DOHH2 (cell line): ENCODE results near the gene GOSR2.
"Not testable (repeated sequence)": the region's sequence is repeated elsewhere in the genome, so short reads cannot be mapped to it uniquely, and the experiment has no call there.

ENCODE experiments used
- H3F3A ChIP-seq: fragments of 200-600 bp; sonication (generic), shearing (Covaris generic); 2 replicates; pipeline ENCODE4 v1.6.0; 2016; ENCODE audit warnings: antibody characterized with exemption, mild to moderate bottlenecking; ENCODE audit not compliant: control insufficient read depth, insufficient read depth
- H3K27ac ChIP-seq: fragments of 200-600 bp; sonication (generic); 2 replicates; pipeline ENCODE4 v1.5.1; 2014; ENCODE audit warnings: low read depth, mild to moderate bottlenecking, low read length, moderate library complexity
- H3K27me3 ChIP-seq: fragments of 200-600 bp; sonication (generic); 2 replicates; pipeline ENCODE4 v1.6.1; 2014; ENCODE audit warnings: mild to moderate bottlenecking, low read length, mixed read lengths; ENCODE audit not compliant: control insufficient read depth
- H3K36me3 ChIP-seq: fragments of 200-600 bp; sonication (generic); 2 replicates; pipeline ENCODE4 v1.6.1; 2014; ENCODE audit warnings: mild to moderate bottlenecking, low read length, moderate library complexity, mixed read lengths; ENCODE audit not compliant: control insufficient read depth
- H3K4me1 ChIP-seq: fragments of 200-600 bp; sonication (generic); 2 replicates; pipeline ENCODE4 v1.6.1; 2014; ENCODE audit warnings: mild to moderate bottlenecking, low read length, mixed read lengths; ENCODE audit not compliant: control insufficient read depth
- H3K4me2 ChIP-seq: fragments of 200-600 bp; sonication (generic); 2 replicates; pipeline ENCODE4 v1.6.0; 2014; ENCODE audit warnings: mild to moderate bottlenecking, low read length, moderate library complexity
- H3K4me3 ChIP-seq: fragments of 200-600 bp; sonication (generic); 2 replicates; pipeline ENCODE4 v1.5.1; 2014; ENCODE audit warnings: mild to moderate bottlenecking, low read length, mixed read lengths
- H3K79me2 ChIP-seq: fragments of 200-600 bp; sonication (generic); 2 replicates; pipeline ENCODE4 v1.6.1; 2014; ENCODE audit warnings: mild to moderate bottlenecking, low read length, mixed read lengths; ENCODE audit not compliant: control insufficient read depth
- H3K9me2 ChIP-seq: fragments of 200-600 bp; sonication (generic); replicated peaks from 2 replicates; pipeline ENCODE4 v1.6.1; 2014; ENCODE audit warnings: mild to moderate bottlenecking, low read length, mixed read lengths; ENCODE audit not compliant: control insufficient read depth
- H3K9me3 ChIP-seq: fragments of 200-600 bp; sonication (generic); 2 replicates; pipeline ENCODE4 v1.6.1; 2014; ENCODE audit warnings: antibody characterized with exemption, low read length, mixed read lengths; ENCODE audit not compliant: control insufficient read depth, insufficient read depth
- H4K20me1 ChIP-seq: fragments of 200-600 bp; sonication (generic); 2 replicates; pipeline ENCODE4 v1.6.0; 2014; ENCODE audit warnings: low read depth, mild to moderate bottlenecking, antibody characterized with exemption, low read length, moderate library complexity; ENCODE audit not compliant: control insufficient read depth, insufficient read depth
- EZH2phosphoT487 ChIP-seq: fragments of 200-600 bp; sonication (generic); IDR thresholded peaks from 2 replicates; pipeline ENCODE4 v1.6.1; 2017; ENCODE audit warnings: borderline replicate concordance, mild to moderate bottlenecking, antibody characterized with exemption, low read length, moderate library complexity, mixed read lengths
- TF ChIP-seq, protein P1 (sequence below): fragments of 200-600 bp; sonication (generic); IDR thresholded peaks from one replicate; pipeline ENCODE4 v1.5.1; 2014; ENCODE audit warnings: antibody characterized with exemption, mild to moderate bottlenecking, low read depth, low read length; ENCODE audit not compliant: poor library complexity, severe bottlenecking

GOSR2 gene

DNA sequence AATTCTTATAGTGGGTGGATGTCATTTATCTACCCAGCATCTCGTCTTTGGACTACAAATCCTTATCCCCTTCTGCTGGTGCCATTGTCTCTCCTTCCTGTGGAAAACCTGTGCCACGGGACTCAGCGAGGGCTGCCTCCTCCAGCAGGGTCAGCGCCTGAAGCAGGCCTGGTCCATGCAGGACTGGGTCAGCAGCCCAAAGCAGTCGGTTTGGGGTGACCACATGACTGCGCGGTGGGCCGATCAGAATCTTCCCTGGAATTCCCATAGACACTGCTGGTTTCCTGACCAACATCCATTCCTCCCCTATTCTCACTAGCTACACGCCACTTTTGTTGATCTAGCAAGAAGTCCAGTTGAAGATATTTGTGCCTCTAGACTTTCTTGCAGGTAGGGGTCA is 29.2 kb downstream of the GOSR2 start:
- no peak overlapping the region for H3K27ac ChIP-seq
- H3K79me2 ChIP-seq = no peaks in the 10 kb centered on the region
- H3K9me2 ChIP-seq = no peaks in the 10 kb centered on the region; the same call in 1 of the 2 replicates
- H3K27me3 ChIP-seq = peaks cover 8% of the 10 kb centered on the region
- no peak overlapping the region for H3K4me3 ChIP-seq
- no peaks in the 10 kb centered on the region for H3K4me1 ChIP-seq
- TF ChIP-seq, protein P1, sequence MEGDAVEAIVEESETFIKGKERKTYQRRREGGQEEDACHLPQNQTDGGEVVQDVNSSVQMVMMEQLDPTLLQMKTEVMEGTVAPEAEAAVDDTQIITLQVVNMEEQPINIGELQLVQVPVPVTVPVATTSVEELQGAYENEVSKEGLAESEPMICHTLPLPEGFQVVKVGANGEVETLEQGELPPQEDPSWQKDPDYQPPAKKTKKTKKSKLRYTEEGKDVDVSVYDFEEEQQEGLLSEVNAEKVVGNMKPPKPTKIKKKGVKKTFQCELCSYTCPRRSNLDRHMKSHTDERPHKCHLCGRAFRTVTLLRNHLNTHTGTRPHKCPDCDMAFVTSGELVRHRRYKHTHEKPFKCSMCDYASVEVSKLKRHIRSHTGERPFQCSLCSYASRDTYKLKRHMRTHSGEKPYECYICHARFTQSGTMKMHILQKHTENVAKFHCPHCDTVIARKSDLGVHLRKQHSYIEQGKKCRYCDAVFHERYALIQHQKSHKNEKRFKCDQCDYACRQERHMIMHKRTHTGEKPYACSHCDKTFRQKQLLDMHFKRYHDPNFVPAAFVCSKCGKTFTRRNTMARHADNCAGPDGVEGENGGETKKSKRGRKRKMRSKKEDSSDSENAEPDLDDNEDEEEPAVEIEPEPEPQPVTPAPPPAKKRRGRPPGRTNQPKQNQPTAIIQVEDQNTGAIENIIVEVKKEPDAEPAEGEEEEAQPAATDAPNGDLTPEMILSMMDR = no peak
- TF ChIP-seq EZH2phosphoT487 = no peak
- no peaks in the 10 kb centered on the region for H3K9me3 ChIP-seq
- H3F3A ChIP-seq = no peaks in the 10 kb centered on the region
- no peaks in the 10 kb centered on the region for H3K36me3 ChIP-seq
- H3K4me2 ChIP-seq = no peak overlapping the region
- no peaks in the 10 kb centered on the region for H4K20me1 ChIP-seq

DNA sequence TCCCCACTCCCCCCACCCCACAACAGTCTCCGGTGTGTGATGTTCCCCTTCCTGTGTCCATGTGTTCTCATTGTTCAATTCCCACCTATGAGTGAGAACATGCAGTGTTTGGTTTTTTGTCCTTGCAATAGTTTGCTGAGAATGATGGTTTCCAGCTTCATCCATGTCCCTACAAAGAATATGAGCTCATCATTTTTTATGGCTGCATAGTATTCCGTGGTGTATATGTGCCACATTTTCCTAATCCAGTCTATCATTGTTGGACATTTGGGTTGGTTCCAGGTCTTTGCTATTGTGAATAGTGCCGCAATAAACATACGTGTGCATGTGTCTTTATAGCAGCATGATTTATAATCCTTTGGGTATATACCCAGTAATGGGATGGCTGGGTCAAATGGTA is 30.2 kb downstream of the GOSR2 start:
- H3K27me3 ChIP-seq = peaks cover 14% of the 10 kb centered on the region
- not testable (repeated sequence) for H4K20me1 ChIP-seq, H3K9me3 ChIP-seq, H3K4me1 ChIP-seq, H3K9me2 ChIP-seq, H3K36me3 ChIP-seq, H3K79me2 ChIP-seq, H3K27ac ChIP-seq, H3K4me3 ChIP-seq, H3F3A ChIP-seq, H3K4me2 ChIP-seq

DNA sequence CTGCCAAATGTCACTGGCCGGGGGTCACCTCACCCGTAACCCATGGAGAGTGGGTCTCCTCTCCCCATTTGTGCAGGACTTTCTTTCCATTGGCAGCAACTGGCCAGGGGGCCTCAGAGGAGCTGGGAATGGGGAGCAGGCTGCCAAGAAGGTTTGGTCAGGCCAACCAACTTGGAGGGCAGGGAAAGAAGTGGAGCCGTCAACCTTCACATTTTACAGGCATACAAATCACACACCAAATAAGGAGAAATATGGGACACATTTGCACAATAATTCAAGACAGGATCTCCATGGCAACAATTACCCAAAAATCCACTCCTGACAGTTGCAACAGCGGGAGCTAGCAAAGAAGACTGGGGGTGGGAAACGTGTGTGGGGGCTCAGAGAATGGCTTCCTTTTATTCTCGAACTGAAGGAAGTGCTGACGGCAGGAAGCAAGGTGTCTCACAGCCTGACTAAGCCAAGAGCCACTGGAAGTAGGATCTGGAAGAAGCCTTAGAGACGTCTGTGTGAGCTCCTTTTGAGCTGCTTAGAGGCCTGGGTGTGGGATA is 35.2 kb downstream of the GOSR2 start:
- Histone ChIP-seq H3K36me3 (no peaks in the 10 kb centered on the region), H3K9me3 (no peaks in the 10 kb centered on the region), H3F3A (no peaks in the 10 kb centered on the region), H3K27ac (no peak overlapping the region), H3K9me2 (no peaks in the 10 kb centered on the region; the same call in 1 of the 2 replicates), H3K4me2 (no peak overlapping the region), H3K79me2 (no peaks in the 10 kb centered on the region), H3K4me3 (no peak overlapping the region), H3K27me3 (peaks cover 28% of the 10 kb centered on the region), H3K4me1 (no peaks in the 10 kb centered on the region), H4K20me1 (no peaks in the 10 kb centered on the region)
- TF ChIP-seq EZH2phosphoT487 = no peak
- TF ChIP-seq, protein P1 = no peak

DNA sequence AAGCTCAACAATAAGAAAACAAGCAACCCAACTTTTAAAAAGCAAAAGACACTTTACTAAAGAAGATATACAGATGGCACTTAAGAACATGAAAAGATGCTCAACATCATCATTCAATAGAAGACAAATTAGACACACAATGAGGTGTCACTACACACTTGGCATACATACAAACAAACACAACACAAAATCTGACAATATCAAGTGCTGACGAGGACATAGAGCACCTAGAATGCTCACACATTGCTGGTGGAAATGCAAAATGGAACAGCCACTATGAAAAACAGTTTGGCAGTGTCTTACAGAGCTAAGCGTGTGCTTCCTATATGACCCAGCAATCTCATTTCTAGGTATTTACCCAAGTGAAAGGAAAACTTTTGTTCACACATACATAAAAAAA is 37.2 kb downstream of the GOSR2 start:
- Histone ChIP-seq H3K4me2 (no peak overlapping the region), H3K9me2 (no peaks in the 10 kb centered on the region; the same call in 1 of the 2 replicates), H3K79me2 (no peaks in the 10 kb centered on the region), H3K9me3 (no peaks in the 10 kb centered on the region), H3F3A (no peaks in the 10 kb centered on the region), H3K36me3 (no peaks in the 10 kb centered on the region), H3K27me3 (peaks cover 28% of the 10 kb centered on the region), H4K20me1 (no peaks in the 10 kb centered on the region), H3K27ac (no peak overlapping the region), H3K4me1 (no peaks in the 10 kb centered on the region), H3K4me3 (no peak overlapping the region)
- TF ChIP-seq EZH2phosphoT487 = no peak
- TF ChIP-seq, protein P1 = no peak
